GM12801 (cell line): ENCODE results near the gene CAB39.

Experiments used
- CTCF ChIP-seq: IDR thresholded peaks from one replicate; pipeline ENCODE4 v1.5.1; 2011; ENCODE audit warnings: control low read depth; ENCODE audit not compliant: insufficient read length; ENCODE audit errors: extremely low read depth

The CAB39 gene

GRCh38 chr2:230706053-230706521, 6.6 kb upstream of the CAB39 start:
- TF ChIP-seq CTCF: no peak

GRCh38 chr2:230706966-230707365, 5.7 kb upstream of the CAB39 start:
- TF ChIP-seq CTCF: no peak

- no peak for TF ChIP-seq CTCF
Measured at GRCh38 chr2:230708204-230708603, 4.4 kb upstream of the CAB39 start.

- no peak for TF ChIP-seq CTCF
Measured at GRCh38 chr2:230711224-230711623, 1.4 kb upstream of the CAB39 start.

- no peak for TF ChIP-seq CTCF
Measured at GRCh38 chr2:230713331-230714135, 891 bp downstream of the CAB39 start.

- no peak for TF ChIP-seq CTCF
Measured at GRCh38 chr2:230714136-230714480, 1.5 kb downstream of the CAB39 start.

- no peak for TF ChIP-seq CTCF
Measured at GRCh38 chr2:230715201-230715600, 2.6 kb downstream of the CAB39 start.
